Common myeloid progenitor, CD34-positive (primary cell): ENCODE data around the gene MND1.

Source experiments
- CTCF ChIA-PET: fragments of 350-600 bp; sonication (Branson Sonifier 250); formaldehyde crosslinking; loops from one replicate; lab custom pipeline; 2021; ENCODE audit warnings: antibody characterized with exemption; lab: Charles Lee
- POLR2A ChIA-PET: fragments of 350-600 bp; sonication (Branson Sonifier 250); formaldehyde crosslinking; loops from one replicate; lab custom pipeline; 2021; ENCODE audit warnings: antibody characterized with exemption; lab: Charles Lee
- DNase-seq, 3 donors: peaks; one replicate each; pipeline versions ENCODE4 v3.0.0 to v3.0.0-alpha.2; 2013
- H3K27ac ChIP-seq, 2 experiments: 1 replicate in 1 of 2; 2 replicates in 1 of 2; pipeline ENCODE4 v1.7.0; 2013; ENCODE audit warnings: inconsistent platforms in 2 of 2, low read length in 2 of 2, mild to moderate bottlenecking in 2 of 2, low read depth in 1 of 2, moderate library complexity in 1 of 2; ENCODE audit not compliant: severe bottlenecking in 2 of 2, insufficient read depth in 1 of 2, poor library complexity in 1 of 2
- H3K27me3 ChIP-seq, 5 experiments: replicated peaks in 2 of 5; 1 replicate in 3 of 5; 2 replicates in 2 of 5; pipeline versions ENCODE4 v1.6.1 to v1.7.0; 2013; ENCODE audit warnings: low read length in 4 of 5, mild to moderate bottlenecking in 2 of 5, moderate library complexity in 2 of 5, inconsistent platforms in 1 of 5; ENCODE audit not compliant: insufficient read depth in 5 of 5, control insufficient read depth in 4 of 5
- H3K36me3 ChIP-seq, 4 experiments: 1 replicate in 2 of 4; 2 replicates in 2 of 4; pipeline versions ENCODE4 v1.6.1 to v1.7.0; 2013; ENCODE audit warnings: low read length in 3 of 4, control low read depth in 1 of 4, mild to moderate bottlenecking in 1 of 4; ENCODE audit not compliant: control insufficient read depth in 4 of 4, insufficient read depth in 4 of 4
- H3K4me1 ChIP-seq, 4 experiments: 1 replicate in 3 of 4; 2 replicates in 1 of 4; pipeline versions ENCODE4 v1.6.1 to v1.7.1; 2013; ENCODE audit warnings: low read length in 3 of 4, mild to moderate bottlenecking in 3 of 4, control low read depth in 1 of 4, inconsistent platforms in 1 of 4, moderate library complexity in 1 of 4; ENCODE audit not compliant: control insufficient read depth in 4 of 4, insufficient read depth in 4 of 4; ENCODE audit errors: control extremely low read depth in 1 of 4
- H3K4me3 ChIP-seq, 7 experiments: 1 replicate in 4 of 7; 2 replicates in 3 of 7; pipeline versions ENCODE4 v1.5.1 to v1.7.0; 2013; ENCODE audit warnings: mild to moderate bottlenecking in 7 of 7, low read length in 6 of 7, moderate library complexity in 6 of 7, inconsistent platforms in 2 of 7, low read depth in 2 of 7, control low read depth in 1 of 7; ENCODE audit not compliant: insufficient read depth in 4 of 7, control insufficient read depth in 1 of 7; ENCODE audit errors: extremely low read depth in 1 of 7
- H3K9me3 ChIP-seq, 5 experiments: 1 replicate in 4 of 5; 2 replicates in 1 of 5; pipeline versions ENCODE4 v1.6.1 to v1.7.1; 2013; ENCODE audit warnings: low read length in 4 of 5, mild to moderate bottlenecking in 2 of 5, inconsistent platforms in 1 of 5, low read depth in 1 of 5, moderate library complexity in 1 of 5; ENCODE audit not compliant: control insufficient read depth in 4 of 5, insufficient read depth in 2 of 5; ENCODE audit errors: control extremely low read depth in 1 of 5
- WGBS: methylation state at CpG from one replicate; pipeline ENCODE4 v1.1.5; 2013; ENCODE audit not compliant: insufficient coverage; 5-methylcytosine and 5-hydroxymethylcytosine counted together

MND1 gene

DNA sequence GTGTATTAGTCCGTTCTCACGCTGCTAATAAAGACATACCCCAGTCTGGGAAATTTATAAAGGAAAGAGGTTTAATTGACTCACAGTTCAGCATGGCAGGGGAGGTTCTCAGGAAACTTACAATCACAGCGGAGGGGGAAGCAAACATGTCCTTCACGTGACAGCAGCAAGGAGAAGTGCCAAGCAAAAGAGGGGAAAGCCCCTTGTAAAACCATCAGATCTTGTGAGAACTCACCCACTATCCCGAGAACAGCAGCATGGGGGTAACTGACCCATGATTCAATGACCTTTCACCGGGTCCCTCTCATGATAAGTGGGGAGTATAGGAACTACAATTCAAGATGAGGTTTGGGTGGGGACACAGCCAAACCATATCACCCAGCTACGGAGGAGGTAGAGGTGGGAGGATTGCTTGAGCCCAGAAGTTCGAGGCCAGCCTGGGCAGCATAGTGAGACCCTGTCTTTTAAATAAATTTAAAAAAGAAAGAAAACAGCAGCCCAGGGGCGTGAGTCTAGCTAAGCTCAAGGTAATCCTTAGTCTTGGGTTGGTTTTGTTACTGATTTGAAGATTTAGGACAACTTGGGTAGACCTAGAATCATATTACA is 75.3 kb downstream of the MND1 start:
- CTCF ChIA-PET = no interaction called here
- peak in 1 of 3 donors; percentile 5 for DNase-seq
- no peaks in the 10 kb centered on the region for H3K4me1 ChIP-seq
- no peaks in the 10 kb centered on the region for H3K27me3 ChIP-seq
- H3K4me3 ChIP-seq = no peak overlapping the region
- 84% methylated on average over 6 of the region's 9 CpGs for WGBS
- POLR2A ChIA-PET = no interaction called here
- H3K27ac ChIP-seq = no peak overlapping the region
- no peaks in the 10 kb centered on the region for H3K9me3 ChIP-seq
- H3K36me3 ChIP-seq = no peaks in the 10 kb centered on the region

GRCh38 chr4:153420361-153420760 is 75.9 kb downstream of the MND1 start:
- no peaks in the 10 kb centered on the region for H3K36me3 ChIP-seq
- DNase-seq = no peak
- no peaks in the 10 kb centered on the region for H3K9me3 ChIP-seq
- H3K4me1 ChIP-seq = no peaks in the 10 kb centered on the region
- no peak overlapping the region for H3K4me3 ChIP-seq
- H3K27me3 ChIP-seq = no peaks in the 10 kb centered on the region
- 83% methylated on average over 1 of the region's 2 CpGs for WGBS
- ChIA-PET POLR2A (no interaction called here), CTCF (no interaction called here)
- no peak overlapping the region for H3K27ac ChIP-seq

DNA sequence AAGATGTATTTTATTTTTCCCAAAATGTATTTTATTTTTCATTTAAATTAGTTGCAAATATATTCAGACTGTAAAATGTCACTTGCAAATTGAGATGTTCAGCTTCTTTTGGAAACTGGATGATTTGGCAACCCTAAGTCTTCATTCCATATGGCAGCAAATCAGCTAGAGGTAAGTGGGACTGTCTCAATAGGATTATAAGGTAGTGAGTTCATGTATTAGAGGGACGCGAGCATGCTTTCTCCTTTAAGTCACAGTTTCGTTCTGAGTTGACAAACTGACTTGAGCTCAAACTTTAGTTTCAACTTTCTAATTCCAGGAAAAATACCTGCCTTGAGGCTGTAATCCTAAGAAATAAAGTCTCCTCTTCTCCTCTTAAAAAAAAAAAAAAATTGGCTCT is 77.5 kb downstream of the MND1 start:
- no peak overlapping the region for H3K27ac ChIP-seq
- no peaks in the 10 kb centered on the region for H3K36me3 ChIP-seq
- no peak overlapping the region for H3K4me3 ChIP-seq
- H3K9me3 ChIP-seq = no peaks in the 10 kb centered on the region
- ChIA-PET POLR2A (no interaction called here), CTCF (no interaction called here)
- no peaks in the 10 kb centered on the region for H3K27me3 ChIP-seq
- peaks cover 0 to 6% (median 1%) of the 10 kb centered on the region in 4 experiments for H3K4me1 ChIP-seq
- DNase-seq = no peak
- WGBS = 97% methylated on average over 3 of the region's 3 CpGs

GRCh38 chr4:153426207-153426885 is 81.9 kb downstream of the MND1 start:
- Histone ChIP-seq H3K27ac (no peak overlapping the region), H3K4me3 (no peak overlapping the region), H3K27me3 (no peaks in the 10 kb centered on the region), H3K36me3 (no peaks in the 10 kb centered on the region), H3K9me3 (no peaks in the 10 kb centered on the region), H3K4me1 (peaks cover 0 to 11% (median 4%) of the 10 kb centered on the region in 4 experiments)
- POLR2A ChIA-PET = no interaction called here
- CTCF ChIA-PET = interaction anchor here (1.1 kb wide), 1 partner anchor 63 kb away, joined by 3 read pairs; no protein-coding TSS in a partner anchor
- DNase-seq = peak in 2 of 3 donors; percentile 46 to 59
- 97% methylated on average over 3 of the region's 4 CpGs for WGBS

DNA sequence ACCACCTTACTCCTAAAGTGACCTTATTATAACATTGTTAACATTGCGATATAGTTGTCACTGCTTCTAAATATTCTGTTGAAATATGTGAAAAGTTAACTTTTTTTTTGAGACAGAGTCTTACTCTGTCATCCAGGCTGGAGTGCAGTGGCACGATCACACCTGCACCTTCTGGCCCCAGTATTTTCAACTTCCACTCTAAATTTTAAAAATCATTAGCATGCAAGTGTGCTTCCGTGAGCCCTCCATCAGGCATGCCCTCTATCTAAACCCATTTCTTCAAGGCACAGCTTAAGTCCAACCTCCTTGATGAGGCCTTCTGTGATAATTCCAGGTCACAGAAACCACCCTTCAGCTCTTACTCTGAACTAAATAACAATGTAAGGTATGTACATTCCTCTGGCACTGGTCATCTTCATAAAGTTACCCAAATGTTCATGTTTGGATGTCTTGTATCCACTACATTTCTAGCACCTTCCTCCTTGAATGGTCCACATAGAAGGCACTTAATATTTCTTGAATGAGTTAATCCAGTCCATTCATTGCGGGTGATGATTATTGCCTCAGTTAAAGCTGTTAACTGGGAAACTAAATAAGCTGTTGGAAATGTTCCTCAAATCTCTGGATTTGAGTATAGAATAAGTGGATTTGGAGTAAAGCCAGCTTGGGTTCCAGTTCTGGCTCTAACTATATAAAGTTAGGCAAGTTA is 83.0 kb downstream of the MND1 start:
- H3K36me3 ChIP-seq = no peaks in the 10 kb centered on the region
- H3K4me1 ChIP-seq = peaks cover 0 to 11% (median 4%) of the 10 kb centered on the region in 4 experiments
- no peak overlapping the region for H3K27ac ChIP-seq
- H3K9me3 ChIP-seq = no peaks in the 10 kb centered on the region
- ChIA-PET CTCF (interaction anchor here (1.1 to 1.3 kb wide), 2 partner anchors 86 to 146 kb away, joined by 3 read pairs; no protein-coding TSS in a partner anchor), POLR2A (interaction anchor here (0.6 kb wide), 1 partner anchor 108 kb away, joined by 3 read pairs; no protein-coding TSS in a partner anchor)
- no peak for DNase-seq
- no peak overlapping the region for H3K4me3 ChIP-seq
- WGBS = 93% methylated on average over 2 of the region's 4 CpGs
- no peaks in the 10 kb centered on the region for H3K27me3 ChIP-seq

GRCh38 chr4:153428941-153429475 is 84.5 kb downstream of the MND1 start:
- WGBS = 75% methylated on average over 2 of the region's 3 CpGs
- CTCF ChIA-PET = no interaction called here
- H3K27ac ChIP-seq = no peak overlapping the region

More at GRCh38 chr4:153428941-153429475, 84.5 kb downstream of the MND1 start:
- POLR2A ChIA-PET = no interaction called here
- Histone ChIP-seq H3K36me3 (no peaks in the 10 kb centered on the region), H3K27me3 (no peaks in the 10 kb centered on the region), H3K4me1 (peaks cover 6 to 23% (median 15%) of the 10 kb centered on the region in 4 experiments), H3K9me3 (no peaks in the 10 kb centered on the region), H3K4me3 (no peak overlapping the region)
- no peak for DNase-seq
